H1 (cell line): ENCODE measurements around the gene NMUR1. TPM values are rescaled to one million over a fixed set of nuclear protein-coding genes. Genes with fewer than 3 reads are reported as not detected.

Experiments
- CTCF ChIA-PET: fragments of 300-600 bp; sonication (Branson Sonifier 250); formaldehyde crosslinking; loops from one replicate; lab custom pipeline; 2021; ENCODE audit not compliant: partially characterized antibody; lab: Charles Lee
- POLR2A ChIA-PET: fragments of 300-600 bp; sonication (Branson Sonifier 250); formaldehyde crosslinking; loops from one replicate; lab custom pipeline; 2021; ENCODE audit warnings: inconsistent platforms; ENCODE audit not compliant: partially characterized antibody; lab: Charles Lee
- DNase-seq, 2 experiments: peaks; one replicate each; pipeline versions ENCODE4 v3.0.0 to v3.0.0-alpha.2; 2010 to 2022; ENCODE audit warnings: low spot score in 2 of 2, low read depth in 1 of 2, mixed read lengths in 1 of 2
- FAIRE-seq: peaks from 2 replicates; lab custom pipeline; 2011; peaks lifted over from hg19 to GRCh38; lab: Jason Lieb, UNC
- H2AFZ ChIP-seq: 2 replicates; pipeline ENCODE4 v1.8.1; 2012; ENCODE audit warnings: low read length, inconsistent platforms
- H2AK5ac ChIP-seq: 2 replicates; pipeline ENCODE4 v1.6.1; 2013; ENCODE audit warnings: low read depth, low read length
- H2BK120ac ChIP-seq: replicated peaks from 2 replicates; pipeline ENCODE3; 2013; ENCODE audit warnings: low read depth, low read length, inconsistent platforms
- H2BK12ac ChIP-seq: 2 replicates; pipeline ENCODE4 v1.6.1; 2013; ENCODE audit warnings: low read depth, low read length
- H2BK15ac ChIP-seq: 2 replicates; pipeline ENCODE4 v1.6.1; 2013; ENCODE audit warnings: low read length
- H2BK20ac ChIP-seq: 2 replicates; pipeline ENCODE4 v1.6.1; 2013; ENCODE audit warnings: low read length
- H2BK5ac ChIP-seq: 2 replicates; pipeline ENCODE4 v1.6.1; 2013; ENCODE audit warnings: low read depth, low read length
- H3K14ac ChIP-seq: 2 replicates; pipeline ENCODE4 v1.6.1; 2013; ENCODE audit warnings: inconsistent platforms; ENCODE audit not compliant: insufficient read length
- H3K18ac ChIP-seq: 2 replicates; pipeline ENCODE4 v1.6.1; 2013; ENCODE audit warnings: low read length; ENCODE audit errors: extremely low read depth
- H3K23ac ChIP-seq: 2 replicates; pipeline ENCODE4 v1.6.1; 2013; ENCODE audit warnings: inconsistent platforms; ENCODE audit not compliant: insufficient read length
- H3K23me2 ChIP-seq: 2 replicates; pipeline ENCODE4 v1.6.1; 2013; ENCODE audit warnings: low read depth, low read length
- H3K27ac ChIP-seq: 2 replicates; pipeline ENCODE4 v1.6.1; 2011; ENCODE audit warnings: low read depth, low read length, inconsistent platforms
- H3K27me3 ChIP-seq, 4 experiments: replicated peaks in 1 of 4; 1 replicate in 1 of 4; 2 replicates in 3 of 4; pipeline versions ENCODE4 v1.6.1 to v1.8.1; 2011 to 2013; ENCODE audit warnings: low read length in 3 of 4, mild to moderate bottlenecking in 3 of 4, inconsistent platforms in 2 of 4, mixed read lengths in 2 of 4, moderate library complexity in 1 of 4; ENCODE audit not compliant: control insufficient read depth in 3 of 4, insufficient read depth in 3 of 4; ENCODE audit errors: extremely low read depth in 1 of 4
- H3K36me3 ChIP-seq, 4 experiments: 2 replicates each; pipeline versions ENCODE4 v1.6.1 to v1.8.1; 2011 to 2013; ENCODE audit warnings: mild to moderate bottlenecking in 4 of 4, low read length in 3 of 4, moderate library complexity in 2 of 4, control low read depth in 1 of 4, inconsistent platforms in 1 of 4; ENCODE audit not compliant: insufficient read depth in 4 of 4, control insufficient read depth in 2 of 4
- H3K4ac ChIP-seq: replicated peaks from 2 replicates; pipeline ENCODE3; 2013; ENCODE audit warnings: low read length, low read depth, mixed read lengths, inconsistent platforms; ENCODE audit not compliant: insufficient read length
- H3K4me1 ChIP-seq, 4 experiments: replicated peaks in 1 of 4; 1 replicate in 1 of 4; 2 replicates in 3 of 4; pipeline versions ENCODE4 v1.6.1 to v1.8.1; 2011 to 2013; ENCODE audit warnings: low read length in 3 of 4, inconsistent platforms in 2 of 4, mixed read lengths in 1 of 4; ENCODE audit not compliant: insufficient read depth in 4 of 4, control insufficient read depth in 3 of 4
- H3K4me2 ChIP-seq, 2 experiments: 2 replicates each; pipeline versions ENCODE4 v1.6.1 to v1.8.1; 2011 to 2013; ENCODE audit warnings: low read depth in 2 of 2, low read length in 2 of 2, control low read depth in 1 of 2, inconsistent platforms in 1 of 2, mild to moderate bottlenecking in 1 of 2; ENCODE audit not compliant: insufficient read depth in 1 of 2
- H3K4me3 ChIP-seq, 4 experiments: fragments of 200-600, 300-600 bp in 1 of 4; sonication (generic), shearing (Covaris generic), sonication (Bioruptor Twin) in 1 of 4; 2 replicates each; pipeline versions ENCODE4 v1.5.1 to v1.8.1; 2011 to 2016; ENCODE audit warnings: low read length in 4 of 4, low read depth in 3 of 4, control low read depth in 2 of 4, inconsistent platforms in 2 of 4, mild to moderate bottlenecking in 2 of 4, mixed read lengths in 1 of 4, moderate library complexity in 1 of 4; ENCODE audit not compliant: insufficient read depth in 2 of 4; ENCODE audit errors: extremely low read depth in 1 of 4
- H3K56ac ChIP-seq: replicated peaks from 2 replicates; pipeline ENCODE3; 2013; ENCODE audit warnings: low read depth, mild to moderate bottlenecking, mixed read lengths, low read length, inconsistent platforms; ENCODE audit not compliant: insufficient read length
- H3K79me1 ChIP-seq: 2 replicates; pipeline ENCODE4 v1.6.1; 2013; ENCODE audit warnings: low read depth, low read length, control low read depth
- H3K79me2 ChIP-seq, 2 experiments: 2 replicates each; pipeline versions ENCODE4 v1.6.1 to v1.8.1; 2012 to 2013; ENCODE audit warnings: low read length in 2 of 2, mild to moderate bottlenecking in 2 of 2, inconsistent platforms in 1 of 2; ENCODE audit not compliant: insufficient read depth in 2 of 2, control insufficient read depth in 1 of 2
- H3K9ac ChIP-seq, 4 experiments: replicated peaks in 1 of 4; 1 replicate in 1 of 4; 2 replicates in 3 of 4; pipeline versions ENCODE4 v1.6.1 to v1.8.1; 2011 to 2013; ENCODE audit warnings: low read depth in 3 of 4, low read length in 3 of 4, control low read depth in 2 of 4, mild to moderate bottlenecking in 2 of 4, moderate library complexity in 2 of 4, inconsistent platforms in 1 of 4; ENCODE audit errors: extremely low read depth in 1 of 4
- H3K9me3 ChIP-seq, 2 experiments: 2 replicates each; pipeline versions ENCODE4 v1.6.1 to v1.8.1; 2012 to 2013; ENCODE audit warnings: mild to moderate bottlenecking in 2 of 2, moderate library complexity in 2 of 2, control low read depth in 1 of 2, inconsistent platforms in 1 of 2, low read depth in 1 of 2, low read length in 1 of 2, mixed read lengths in 1 of 2; ENCODE audit not compliant: insufficient read depth in 2 of 2
- H4K20me1 ChIP-seq, 2 experiments: replicated peaks in 1 of 2; 2 replicates each; pipeline versions ENCODE3 to v1.8.1; 2011 to 2013; ENCODE audit warnings: inconsistent platforms in 2 of 2, low read length in 2 of 2, mild to moderate bottlenecking in 1 of 2; ENCODE audit not compliant: insufficient read depth in 2 of 2, control insufficient read depth in 1 of 2
- H4K5ac ChIP-seq: 2 replicates; pipeline ENCODE4 v1.6.1; 2013; ENCODE audit warnings: low read length, low read depth, mixed read lengths, inconsistent platforms; ENCODE audit not compliant: insufficient read length
- H4K8ac ChIP-seq: 2 replicates; pipeline ENCODE4 v1.8.0; 2013; ENCODE audit warnings: mild to moderate bottlenecking, moderate library complexity, low read length, inconsistent platforms; ENCODE audit not compliant: insufficient read depth; ENCODE audit errors: extremely low read depth
- H4K91ac ChIP-seq: replicated peaks from 2 replicates; pipeline ENCODE3; 2013; ENCODE audit warnings: low read length, mixed read lengths, inconsistent platforms; ENCODE audit not compliant: insufficient read length
- CBX8 ChIP-seq: fragments of 300-800, 300-1000 bp; sonication (generic); IDR thresholded peaks from 2 replicates; pipeline ENCODE4 v1.7.1; 2016; ENCODE audit warnings: low read depth, low read length, borderline replicate concordance
- EZH2 ChIP-seq: fragments of 200-600 bp; sonication (generic); IDR thresholded peaks from 2 replicates; pipeline ENCODE4 v1.7.1; 2012; ENCODE audit warnings: low read depth, mild to moderate bottlenecking, moderate library complexity, low read length, inconsistent platforms; ENCODE audit not compliant: severe bottlenecking
- TEAD4 ChIP-seq: IDR thresholded peaks from 2 replicates; pipeline ENCODE4 v1.6.1; 2012; ENCODE audit warnings: low read depth, low read length, inconsistent platforms, mixed read lengths
- WGBS, 2 experiments: shearing (Covaris generic) in 1 of 2; methylation state at CpG; one replicate each; pipeline versions ENCODE4 v1.1.6 to v1.1.7; 2013 to 2015; ENCODE audit warnings: low lambda C conversion rate in 2 of 2, mixed read lengths in 2 of 2, inconsistent platforms in 1 of 2, low coverage in 1 of 2, missing lambda C conversion rate in 1 of 2; ENCODE audit not compliant: insufficient replicate concordance in 2 of 2, insufficient coverage in 1 of 2, insufficient read length in 1 of 2; ENCODE audit errors: extremely low coverage in 1 of 2, missing lambda C conversion rate in 1 of 2; 5-methylcytosine and 5-hydroxymethylcytosine counted together
- polyA plus RNA-seq, 7 experiments: library from polyadenylated mRNA; depleted of rRNA in 3 of 7; stranded (reverse) in 5 of 7; unstranded in 2 of 7; fragments of >200 nt in 5 of 7; fragments of 200-250 nt in 2 of 7; gene quantifications; 1 replicate in 5 of 7; 2 replicates in 1 of 7; 4 replicates in 1 of 7; pipeline versions ENCODE4 v1.2.1 to v1.2.3, GENCODE V29; 2011 to 2013; ENCODE audit warnings: missing spikeins in 2 of 7, mixed read lengths in 2 of 7
- total RNA-seq: library from RNA; stranded (reverse); fragmentation: NEBNext Ultra II Directional; extraction: Animal tissue kit (Norgen Biotek cat#: 25700); gene quantifications from 2 replicates; pipeline ENCODE4 v1.2.1, GENCODE V29; 2021

The NMUR1 gene
- total and polyA plus RNA-seq, 2 of the 8 experiments (the other 6 are each of a cell fraction or from before 2014, with no cell fraction given) = 0.56 to 1.5 TPM

DNA sequence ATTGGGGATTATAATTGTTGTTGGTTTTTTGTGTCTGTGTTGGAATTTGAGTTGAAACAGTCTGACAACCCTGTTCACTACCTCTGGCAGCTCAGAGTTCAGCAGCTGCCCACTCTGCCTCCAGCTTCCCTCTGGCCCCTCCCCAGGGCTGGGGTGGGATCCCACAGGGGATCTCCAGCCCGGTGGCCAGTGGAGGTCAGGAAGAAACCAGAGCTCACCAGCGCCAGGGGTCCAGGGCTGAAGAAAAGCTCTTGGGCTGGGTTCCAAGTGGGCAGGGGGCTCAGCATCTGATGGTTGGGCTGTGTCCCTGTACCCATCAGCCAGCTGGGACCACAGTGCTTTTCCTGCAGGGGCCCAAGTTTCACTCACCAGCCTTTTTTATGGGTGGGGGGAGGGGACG is 49.5 kb downstream of the NMUR1 start:
- CTCF ChIA-PET = interaction anchor here (0.7 to 8.0 kb wide), 17 partner anchors 11 to 253 kb away, joined by 3 to 94 read pairs (median 4); partner anchors contain the start of gene NCL
- H4K20me1 ChIP-seq = no peaks in the 10 kb centered on the region
- DNase-seq (no peak), FAIRE-seq (no peak)
- H3K9ac ChIP-seq = no peak overlapping the region
- H3K9me3 ChIP-seq = no peaks in the 10 kb centered on the region
- H3K23ac ChIP-seq = no peak overlapping the region
- H2AFZ ChIP-seq = no peak overlapping the region
- no peak overlapping the region for H3K27ac ChIP-seq
- WGBS, 2 experiments = 81% methylated on average over 2 of the region's 3 CpGs; no CpG with 5 or more reads in 1 of the 2 experiments
- H3K36me3 ChIP-seq = no peaks in the 10 kb centered on the region; a peak in 1 of 8 replicates
- no peak overlapping the region for H3K18ac ChIP-seq
- H3K4me1 ChIP-seq = peaks cover 0 to 2% (median 0%) of the 10 kb centered on the region in 4 experiments; a peak in 1 of 7 replicates
- TF ChIP-seq CBX8 = no peak
- no peak for TF ChIP-seq TEAD4
- no peak for TF ChIP-seq EZH2
- TF ChIP-seq, all 59 proteins: peak for 0
- H4K5ac ChIP-seq = no peak overlapping the region
- H2AK5ac ChIP-seq = no peak overlapping the region
- no peak overlapping the region for H2BK5ac ChIP-seq
- no peak overlapping the region for H3K4me2 ChIP-seq
- no peaks in the 10 kb centered on the region for H3K79me1 ChIP-seq
- no peak overlapping the region for H4K91ac ChIP-seq
- H3K79me2 ChIP-seq = no peaks in the 10 kb centered on the region
- H3K4ac ChIP-seq = no peak overlapping the region
- no peaks in the 10 kb centered on the region for H3K23me2 ChIP-seq
- no peak overlapping the region for H2BK120ac ChIP-seq
- no peak overlapping the region for H3K14ac ChIP-seq
- POLR2A ChIA-PET = interaction anchor here (0.7 to 18.4 kb wide), 6 partner anchors 10 to 119 kb away, joined by 3 to 364 read pairs (median 6); partner anchors contain the start of gene NCL
- no peaks in the 10 kb centered on the region for H3K27me3 ChIP-seq
- H2BK15ac ChIP-seq = no peak overlapping the region
- no peak overlapping the region for H2BK12ac ChIP-seq
- no peak overlapping the region for H3K56ac ChIP-seq
- H3K4me3 ChIP-seq = no peak overlapping the region
- H2BK20ac ChIP-seq = no peak overlapping the region
- peak overlapping the region; percentile 46; the same call in 1 of the 2 replicates for H4K8ac ChIP-seq
